Activated CD4-positive, alpha-beta T cell treated with anti-CD3 and anti-CD28 coated beads for 1 hour (primary cell): ENCODE data around the gene TNFRSF18.

Source experiments
- DNase-seq: peaks from one replicate; pipeline ENCODE4 v3.0.0-alpha.2; 2020

The TNFRSF18 gene

GRCh38 chr1:1226566-1227362 lies 20.4 kb upstream of the TNFRSF18 start:
- no peak for DNase-seq

GRCh38 chr1:1225913-1226312 lies 19.5 kb upstream of the TNFRSF18 start:
- no peak for DNase-seq

GRCh38 chr1:1225238-1225845 lies 18.9 kb upstream of the TNFRSF18 start:
- no peak for DNase-seq

DNA sequence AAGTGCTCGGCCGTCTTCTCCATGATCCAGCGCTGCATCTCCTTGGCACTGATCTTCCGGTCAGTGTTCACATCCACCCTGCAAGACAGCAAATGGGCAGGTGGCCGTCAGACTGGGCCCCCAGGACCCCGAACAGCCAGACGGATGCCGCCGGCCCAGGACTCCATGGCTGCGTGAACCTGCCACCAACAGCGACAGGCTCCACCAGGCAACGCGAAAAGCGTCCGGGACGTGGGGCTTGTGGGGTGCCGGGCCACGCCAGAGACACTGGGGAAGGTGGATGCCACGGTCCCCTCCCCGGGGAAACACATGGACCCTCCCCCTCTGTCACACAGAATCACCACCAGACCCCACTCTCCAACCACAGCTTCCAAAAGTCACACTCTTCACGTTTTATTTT lies 17.5 kb upstream of the TNFRSF18 start:
- no peak for DNase-seq

DNA sequence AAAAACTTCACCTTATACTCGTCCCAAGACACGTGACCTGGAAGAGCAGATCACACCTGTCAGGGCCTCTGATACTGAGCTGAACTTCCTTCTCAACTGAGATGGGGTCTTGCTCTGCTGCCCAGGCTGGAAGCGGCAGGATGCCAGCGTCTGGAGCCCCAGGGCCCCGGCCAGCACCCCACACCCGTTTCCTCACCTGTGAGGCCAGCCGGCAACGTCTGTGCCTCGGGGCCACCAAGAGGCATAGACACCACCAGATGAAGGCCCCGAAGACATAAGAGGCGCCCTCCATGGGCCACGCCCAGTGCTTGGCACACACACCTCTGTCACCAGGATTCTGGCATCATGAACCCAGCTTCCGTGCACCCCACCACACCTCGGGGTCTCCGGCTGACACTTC lies 16.9 kb upstream of the TNFRSF18 start:
- no peak for DNase-seq

- DNase-seq: no peak
Observed at GRCh38 chr1:1222575-1223225, 16.3 kb upstream of the TNFRSF18 start.

DNA sequence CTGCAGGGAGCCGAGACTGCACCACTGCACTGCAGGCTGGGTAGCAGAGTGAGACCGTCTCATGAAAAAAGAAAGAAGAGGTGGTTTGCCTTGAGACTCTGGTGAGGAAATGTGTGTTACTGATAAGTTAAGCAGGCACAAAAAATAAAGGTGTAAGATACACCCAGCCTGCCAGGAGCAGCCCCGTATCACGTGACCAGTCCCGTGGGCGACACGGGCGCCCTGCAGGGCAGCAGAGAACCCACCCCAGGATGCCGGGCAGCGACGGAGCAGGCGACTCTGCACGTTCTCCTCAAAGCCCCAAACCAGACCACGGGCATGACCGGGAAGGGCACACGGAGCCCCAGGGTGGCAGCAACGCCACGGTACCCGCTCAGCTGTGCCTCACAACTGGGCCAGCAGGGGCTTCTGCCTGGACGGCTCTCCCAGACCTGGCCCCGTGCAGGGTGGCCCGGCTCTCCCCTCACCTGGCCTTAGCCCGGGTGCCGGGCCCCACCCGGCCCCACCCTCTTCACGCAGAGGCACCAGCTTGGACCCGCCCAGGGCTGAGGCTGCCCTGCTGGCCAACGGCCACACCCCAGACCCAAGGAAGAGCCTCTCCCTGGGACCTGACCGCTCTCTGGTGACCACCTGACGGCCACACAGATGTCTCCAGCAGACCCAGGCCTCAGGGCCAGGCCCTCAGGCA lies 15.6 kb upstream of the TNFRSF18 start:
- DNase-seq: no peak

GRCh38 chr1:1220197-1220596 lies 13.8 kb upstream of the TNFRSF18 start:
- DNase-seq: no peak

DNA sequence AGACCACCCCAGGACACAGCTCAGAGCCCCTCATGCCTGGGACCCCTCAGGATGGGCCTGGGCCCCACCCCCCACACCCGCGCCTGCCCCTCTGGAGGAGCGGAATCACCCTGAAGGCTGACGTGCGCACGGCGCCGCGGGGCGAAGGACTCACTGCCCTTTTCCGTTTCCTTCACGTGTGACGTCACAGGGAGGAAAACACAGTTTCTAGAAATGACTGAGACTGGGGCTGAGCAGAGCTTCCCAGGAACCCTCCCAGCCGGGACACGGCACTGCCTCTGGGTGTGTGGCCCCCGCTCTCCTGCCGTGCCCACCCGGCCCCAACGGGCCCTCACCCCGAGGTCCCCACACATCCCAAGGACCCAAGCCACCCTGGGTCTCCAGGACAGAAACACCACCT lies 12.9 kb upstream of the TNFRSF18 start:
- no peak for DNase-seq

- no peak for DNase-seq
Observed at GRCh38 chr1:1218524-1219200, 12.3 kb upstream of the TNFRSF18 start.

DNA sequence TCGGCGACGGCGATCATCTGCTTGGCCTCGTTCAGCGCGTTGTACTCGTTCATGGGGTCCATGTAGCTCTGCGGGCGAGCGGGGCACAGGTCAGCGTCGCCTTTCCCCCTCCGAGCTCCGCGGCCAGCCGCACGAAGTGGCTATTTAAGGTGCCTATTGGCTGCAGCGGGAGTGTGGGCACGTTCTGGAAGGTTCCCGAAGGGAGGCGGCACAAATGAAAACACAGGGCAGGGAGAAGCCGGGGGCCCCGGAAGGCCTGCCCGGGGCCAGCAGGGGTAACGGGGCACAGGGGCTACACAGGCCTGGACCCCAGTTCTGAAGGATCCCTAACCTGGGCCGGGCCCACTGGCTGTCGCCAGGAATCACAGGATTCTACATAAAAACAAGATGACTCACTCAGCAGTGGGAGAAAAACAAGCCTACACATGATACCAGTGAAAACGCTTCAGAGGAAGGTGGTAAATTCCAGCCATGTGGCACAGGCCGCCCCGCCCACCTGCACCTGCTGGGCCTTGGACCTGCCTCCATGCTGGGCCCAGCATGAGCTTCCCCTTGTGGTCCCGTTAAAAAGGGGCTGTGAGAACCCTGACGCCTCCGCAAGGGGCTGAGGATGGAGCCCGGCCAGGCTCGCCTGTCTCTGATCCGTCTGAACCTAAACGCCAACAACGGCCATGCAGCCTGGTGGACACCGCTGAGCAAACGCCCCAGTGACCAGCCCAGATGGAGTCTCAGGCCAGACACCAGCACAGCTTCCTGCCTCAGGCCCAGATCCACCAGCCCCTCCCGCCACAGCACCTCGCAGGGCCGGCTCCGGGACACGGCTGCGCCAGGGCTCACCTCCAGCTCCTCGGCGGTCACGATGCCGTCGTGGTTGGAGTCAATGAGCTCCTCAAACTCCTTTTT lies 11.5 kb upstream of the TNFRSF18 start:
- DNase-seq: no peak

DNA sequence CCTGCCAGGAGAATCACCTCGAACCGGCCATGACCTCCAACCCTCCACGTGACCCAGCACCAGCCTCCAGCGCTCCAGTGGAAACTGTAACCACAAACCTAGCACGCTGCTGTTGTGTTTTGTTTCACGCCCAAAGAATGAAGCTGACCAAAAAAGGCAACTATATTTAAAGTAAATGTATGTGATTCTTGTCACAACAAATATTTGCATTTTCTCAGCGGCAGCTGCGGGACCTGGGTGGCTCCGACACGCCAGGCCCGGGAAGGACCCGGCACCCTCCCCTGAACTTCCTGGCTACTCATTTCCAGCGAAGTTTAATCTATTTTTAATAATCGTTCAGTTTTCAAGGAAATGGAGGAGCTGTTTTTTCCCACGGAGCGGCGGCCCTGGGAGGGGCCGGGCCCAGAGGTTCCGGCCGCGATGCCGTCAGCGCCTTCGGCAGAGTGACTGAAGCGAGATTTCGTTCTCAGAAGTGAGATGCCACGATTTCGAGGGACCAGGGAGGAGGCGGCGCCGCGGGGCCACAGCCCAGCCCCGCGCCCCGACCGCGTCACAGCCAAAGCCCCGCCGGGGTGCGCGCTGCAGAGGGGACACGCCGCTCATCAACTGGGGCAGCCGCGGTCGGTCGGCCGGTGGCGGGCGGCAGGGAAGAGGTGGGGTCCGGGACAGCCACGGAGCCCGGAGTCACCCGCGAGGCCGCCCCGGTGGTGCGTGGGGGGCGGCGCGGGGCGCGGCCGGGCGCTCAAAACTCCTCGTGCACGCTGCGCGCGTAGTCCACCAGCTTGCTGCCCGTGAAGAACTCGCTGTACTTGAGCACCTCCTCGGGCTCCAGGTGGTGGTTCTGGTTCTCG lies 10.6 kb upstream of the TNFRSF18 start:
- DNase-seq: no peak

- no peak for DNase-seq
Observed at GRCh38 chr1:1215881-1216605, 9.7 kb upstream of the TNFRSF18 start.

GRCh38 chr1:1215080-1215676 lies 8.8 kb upstream of the TNFRSF18 start:
- DNase-seq: no peak

- DNase-seq: no peak
Observed at GRCh38 chr1:1213345-1214265, 7.2 kb upstream of the TNFRSF18 start, which contains the start of gene TNFRSF4. TSS of gene TNFRSF4 (minus strand) at chr1:1214153. CDS start at chr1:1214127, 26 bp downstream.

DNA sequence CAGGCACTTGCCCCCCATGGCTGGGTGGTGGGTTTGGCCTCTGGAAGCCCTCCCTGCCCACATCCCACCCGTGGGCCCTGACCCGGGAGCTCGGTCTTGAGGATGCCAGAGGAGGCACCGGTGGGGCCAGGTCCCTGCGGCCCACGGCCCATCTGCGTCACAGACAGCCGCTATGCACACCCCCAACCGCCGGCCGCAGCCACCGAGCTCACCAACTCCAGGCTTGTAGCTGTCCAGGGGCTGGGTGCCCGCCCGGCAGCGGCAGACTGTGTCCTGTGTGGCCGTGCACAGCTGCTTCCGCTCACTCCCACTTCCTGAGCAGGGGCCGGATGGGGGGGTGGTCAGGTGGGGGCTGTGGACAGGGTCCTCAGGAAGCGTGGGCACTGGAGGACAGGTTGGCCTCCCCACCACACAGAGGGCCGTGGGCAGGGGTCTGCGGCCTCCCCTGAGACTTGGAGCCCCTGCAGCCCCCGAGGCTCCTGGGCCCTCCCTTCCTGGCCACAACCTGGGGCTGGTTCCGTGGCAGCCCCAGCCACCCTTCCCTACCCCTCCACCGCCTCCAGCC lies 6.5 kb upstream of the TNFRSF18 start:
- DNase-seq: no peak

GRCh38 chr1:1211541-1212441 lies 5.4 kb upstream of the TNFRSF18 start:
- DNase-seq: no peak
